ENCODE results near the gene UVRAG.

Gene UVRAG

DNA sequence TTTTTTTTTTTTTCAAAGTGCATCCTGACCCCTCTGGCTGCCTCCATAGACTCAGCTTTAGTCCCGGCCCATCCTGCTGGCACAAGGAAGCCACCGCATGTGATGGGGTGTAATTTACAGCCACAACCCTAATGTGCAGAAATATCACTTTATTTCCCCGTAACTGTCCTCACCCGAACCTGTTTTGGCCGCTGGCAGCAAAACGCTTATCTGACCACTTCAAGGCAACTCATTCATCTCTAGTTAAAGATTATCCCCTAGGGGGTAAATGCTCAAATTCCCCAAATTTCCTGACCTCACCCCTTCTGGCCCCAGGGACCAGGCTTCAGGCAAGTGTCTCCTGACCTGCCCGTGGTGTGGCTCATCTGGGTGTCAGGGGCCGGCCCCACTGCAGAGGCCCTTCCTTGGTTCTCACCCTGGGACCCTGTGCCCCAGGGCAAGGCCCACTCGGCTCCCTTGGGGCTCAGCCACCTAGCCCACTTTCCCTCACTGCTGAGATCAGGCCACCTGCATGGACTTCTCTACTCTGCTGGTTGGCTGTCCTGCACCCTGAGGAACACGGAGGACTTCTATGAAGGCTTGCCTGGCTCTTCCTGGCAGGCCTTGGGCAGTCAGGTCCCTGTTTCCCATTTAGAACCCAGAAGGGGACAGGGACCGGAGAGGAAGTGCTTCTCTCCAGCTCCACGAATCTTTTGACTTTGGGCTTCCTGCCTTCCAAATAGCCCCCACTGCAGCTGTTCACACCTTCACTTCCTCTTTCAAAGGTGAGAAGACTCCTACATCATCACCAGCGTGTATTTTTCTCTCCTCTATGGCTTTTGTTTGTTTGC, 337.9 kb downstream of the UVRAG start:
- DNase-seq (ENCODE audit: insufficient read length, low spot score) (no peak), FAIRE-seq (peak; percentile 13)
- no peak for TF ChIP-seq PAX5 (IDR thresholded peaks at IDR 0.05; ENCODE audit: insufficient read depth, low read length, severe bottlenecking)
- TF ChIP-seq SPI1 (IDR thresholded peaks at IDR 0.05; ENCODE audit: low read depth, low read length) = peak; percentile 98

GRCh38 chr11:76153571-76153923, 338.5 kb downstream of the UVRAG start:
- FAIRE-seq = no peak
- no peak for DNase-seq (ENCODE audit: insufficient read length, low spot score)
- no peak for TF ChIP-seq PAX5 (IDR thresholded peaks at IDR 0.05; ENCODE audit: insufficient read depth, low read length, severe bottlenecking)
- TF ChIP-seq POLR2A (IDR thresholded peaks at IDR 0.05; ENCODE audit: low read depth, low read length) = no peak
- no peak for TF ChIP-seq POU2F2 (IDR thresholded peaks at IDR 0.05; ENCODE audit: low read depth, low read length)
- no peak for TF ChIP-seq SPI1 (IDR thresholded peaks at IDR 0.05; ENCODE audit: low read depth, low read length)
- no peak for TF ChIP-seq TAF1 (IDR thresholded peaks at IDR 0.05; ENCODE audit: low read depth, low read length)
- no peak for TF ChIP-seq POLR2AphosphoS5 (IDR thresholded peaks at IDR 0.05; ENCODE audit: low read depth, low read length)

GRCh38 chr11:76155500-76156227, 340.7 kb downstream of the UVRAG start:
- DNase-seq (ENCODE audit: insufficient read length, low spot score) (no peak), FAIRE-seq (no peak)
- no peak for TF ChIP-seq SPI1 (IDR thresholded peaks at IDR 0.05; ENCODE audit: low read depth, low read length)
- TF ChIP-seq PAX5 (IDR thresholded peaks at IDR 0.05; ENCODE audit: insufficient read depth, low read length, severe bottlenecking) = no peak
- no peak for TF ChIP-seq POLR2AphosphoS5 (IDR thresholded peaks at IDR 0.05; ENCODE audit: low read depth, low read length)
- TF ChIP-seq POU2F2 (IDR thresholded peaks at IDR 0.05; ENCODE audit: low read depth, low read length) = no peak
- TF ChIP-seq POLR2A (IDR thresholded peaks at IDR 0.05; ENCODE audit: low read depth, low read length) = no peak
- no peak for TF ChIP-seq TAF1 (IDR thresholded peaks at IDR 0.05; ENCODE audit: low read depth, low read length)

DNA sequence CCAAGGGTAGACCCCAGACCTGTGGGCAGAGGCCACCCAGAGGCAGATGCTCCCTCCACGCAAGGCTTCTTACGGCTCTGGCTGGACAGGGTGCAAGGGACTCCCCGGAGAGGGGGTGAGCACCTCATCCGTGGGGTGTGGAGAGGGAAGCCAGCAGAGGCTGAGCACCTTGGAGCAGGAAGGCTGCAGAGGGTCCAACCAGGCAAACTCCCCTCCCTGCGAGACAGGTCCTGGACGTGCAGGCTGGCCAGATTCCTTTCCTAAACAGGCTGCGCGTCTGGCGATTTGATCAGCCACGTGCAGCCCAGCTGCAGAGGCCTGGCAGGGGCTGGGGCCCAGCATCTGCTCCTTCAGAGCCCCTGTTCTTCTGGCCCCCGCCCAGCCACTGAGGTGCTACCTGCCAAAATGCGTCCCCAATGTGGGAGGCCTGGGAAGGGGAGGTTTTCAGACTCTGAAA, 342.0 kb downstream of the UVRAG start:
- FAIRE-seq (no peak), DNase-seq (ENCODE audit: insufficient read length, low spot score) (no peak)
- TF ChIP-seq TAF1 (IDR thresholded peaks at IDR 0.05; ENCODE audit: low read depth, low read length) (no peak), POU2F2 (IDR thresholded peaks at IDR 0.05; ENCODE audit: low read depth, low read length) (no peak)

DNA sequence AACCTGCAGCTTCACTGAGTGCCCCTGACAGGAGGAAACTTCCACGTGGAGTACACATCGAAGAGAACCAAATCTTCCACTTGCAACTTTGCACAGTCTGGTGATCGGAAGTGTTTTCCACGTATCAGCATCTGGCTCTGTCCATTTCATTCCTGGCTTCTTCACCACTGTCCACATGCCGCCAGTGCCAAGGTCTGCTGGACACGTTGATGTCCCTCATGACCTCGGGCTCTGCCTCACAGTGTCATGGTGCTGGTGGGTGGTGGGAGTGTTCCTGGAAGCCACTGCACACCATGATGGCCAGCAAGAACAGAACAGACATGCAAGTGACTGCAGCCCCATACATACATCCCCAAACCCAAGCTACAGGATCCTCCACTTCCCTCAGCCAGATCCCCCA, 342.9 kb downstream of the UVRAG start:
- TF ChIP-seq TAF1 (IDR thresholded peaks at IDR 0.05; ENCODE audit: low read depth, low read length) (no peak), SPI1 (IDR thresholded peaks at IDR 0.05; ENCODE audit: low read depth, low read length) (no peak), POLR2A (IDR thresholded peaks at IDR 0.05; ENCODE audit: low read depth, low read length) (no peak)
- no peak for FAIRE-seq
- no peak for DNase-seq (ENCODE audit: insufficient read length, low spot score)

DNA sequence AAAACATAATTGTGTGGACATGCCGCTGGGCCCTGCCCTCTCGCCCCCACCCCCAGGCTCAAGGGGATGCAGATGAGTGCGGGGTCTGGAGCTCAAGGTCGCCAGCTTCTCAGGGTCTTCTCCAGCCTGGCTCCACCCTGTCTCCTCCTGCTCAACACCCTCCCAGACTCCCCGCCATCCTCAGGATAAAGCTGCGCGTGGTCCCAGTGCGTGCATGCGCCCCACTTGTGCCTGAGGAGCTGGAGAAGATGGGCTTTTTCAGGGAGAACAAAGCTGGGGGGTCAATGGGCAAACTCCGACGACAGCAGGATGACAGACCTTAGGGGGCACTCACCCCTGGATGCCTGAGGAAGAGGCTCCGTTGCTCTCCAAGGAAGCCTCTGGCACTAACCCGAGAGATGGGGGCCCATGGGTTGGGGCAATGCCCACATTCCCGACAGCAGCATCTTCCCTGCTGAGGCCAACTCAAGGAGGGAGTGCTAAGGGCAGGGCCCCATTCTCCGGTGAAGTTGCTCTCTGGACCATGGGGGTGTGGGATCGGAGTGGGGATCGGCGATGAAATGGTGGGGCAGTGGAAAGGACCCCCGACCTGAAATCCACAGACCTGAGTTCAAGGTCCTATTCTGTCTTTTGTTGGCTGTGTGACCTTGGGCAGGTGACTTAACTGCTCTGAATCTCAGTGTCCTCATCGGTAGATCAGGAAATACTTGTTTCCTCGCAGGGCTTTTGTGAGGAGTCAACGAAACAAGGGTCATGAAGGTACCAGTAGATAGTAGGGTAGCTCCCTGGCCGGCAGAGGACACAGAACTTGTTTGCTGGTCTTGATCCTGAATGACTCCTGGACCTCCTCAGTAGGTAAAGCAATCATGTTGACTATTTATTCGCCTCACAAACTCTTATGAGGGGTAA, 343.6 kb downstream of the UVRAG start:
- FAIRE-seq (no peak), DNase-seq (ENCODE audit: insufficient read length, low spot score) (no peak)
- no peak for TF ChIP-seq SPI1 (IDR thresholded peaks at IDR 0.05; ENCODE audit: low read depth, low read length)
- no peak for TF ChIP-seq POU2F2 (IDR thresholded peaks at IDR 0.05; ENCODE audit: low read depth, low read length)
- TF ChIP-seq POLR2AphosphoS5 (IDR thresholded peaks at IDR 0.05; ENCODE audit: low read depth, low read length) = no peak
- TF ChIP-seq PAX5 (IDR thresholded peaks at IDR 0.05; ENCODE audit: insufficient read depth, low read length, severe bottlenecking) = no peak
- TF ChIP-seq POLR2A (IDR thresholded peaks at IDR 0.05; ENCODE audit: low read depth, low read length) = no peak
- TF ChIP-seq TAF1 (IDR thresholded peaks at IDR 0.05; ENCODE audit: low read depth, low read length) = no peak

DNA sequence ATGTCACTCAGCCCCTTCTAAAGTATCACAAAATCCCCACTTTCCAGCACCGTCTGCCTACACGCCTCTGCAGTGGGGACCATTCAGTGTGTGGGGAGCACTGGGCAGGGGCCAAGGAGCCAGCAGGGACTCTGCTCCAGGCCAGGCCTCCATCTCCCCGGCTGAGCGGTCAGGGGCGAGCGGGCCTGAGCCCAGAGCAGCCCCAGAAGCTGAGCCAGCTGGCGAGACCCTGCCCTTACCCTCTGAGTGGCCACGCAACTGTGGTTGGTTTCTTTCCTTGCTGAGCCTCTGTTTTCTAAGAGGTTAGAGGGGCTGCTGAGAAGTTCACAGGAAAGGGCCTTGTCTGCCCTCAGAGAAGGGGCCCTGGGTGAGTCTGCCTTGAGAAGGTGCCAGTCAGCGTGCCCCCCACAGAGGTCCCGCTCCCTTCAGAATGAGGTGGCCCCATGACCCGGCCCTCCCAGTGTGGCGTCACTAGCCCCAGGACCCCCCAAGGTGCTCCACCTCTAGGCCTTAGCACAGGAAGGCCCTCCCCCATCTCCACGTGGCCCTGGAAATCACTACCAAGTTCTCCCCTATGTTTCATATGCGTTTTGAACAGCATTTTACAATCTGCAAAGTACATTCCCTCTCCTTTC, 344.4 kb downstream of the UVRAG start:
- no peak for FAIRE-seq
- TF ChIP-seq SPI1 (IDR thresholded peaks at IDR 0.05; ENCODE audit: low read depth, low read length) (no peak), POLR2A (IDR thresholded peaks at IDR 0.05; ENCODE audit: low read depth, low read length) (no peak), PAX5 (IDR thresholded peaks at IDR 0.05; ENCODE audit: insufficient read depth, low read length, severe bottlenecking) (no peak)
- DNase-seq (ENCODE audit: insufficient read length, low spot score) = no peak

DNA sequence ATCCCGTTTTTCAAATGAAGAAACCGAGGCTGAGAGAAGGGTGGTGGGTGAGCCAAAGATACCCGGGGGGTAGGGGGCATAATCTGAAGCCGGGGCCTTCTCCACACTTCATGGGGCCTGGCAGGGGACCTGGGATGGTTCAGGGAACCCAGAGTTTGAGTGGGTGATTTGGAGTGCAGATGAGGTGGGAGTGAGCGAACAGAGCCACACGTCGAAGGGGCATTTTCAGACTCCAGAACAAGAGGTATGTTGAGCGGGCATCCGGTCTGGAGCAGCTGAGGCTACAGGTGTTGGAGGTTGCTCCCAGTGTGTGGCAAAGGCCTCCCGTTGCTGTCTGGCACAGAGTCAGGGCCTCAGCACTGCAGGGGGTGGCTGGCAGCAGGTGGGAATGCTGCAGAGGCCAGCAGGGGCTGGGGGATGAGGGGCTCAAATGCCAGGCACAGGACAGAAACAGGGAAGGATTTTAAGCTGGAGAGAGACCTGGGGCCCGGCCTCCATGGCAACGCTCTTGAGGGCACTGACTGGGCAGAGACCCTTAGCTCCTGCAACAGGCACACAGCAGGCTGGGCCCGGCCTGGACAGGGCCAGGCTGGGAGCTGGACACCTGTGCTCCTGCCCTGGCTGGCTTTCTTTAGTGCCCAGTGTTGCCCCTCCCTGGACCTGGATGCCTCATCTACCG, 345.1 kb downstream of the UVRAG start:
- TF ChIP-seq PAX5 (IDR thresholded peaks at IDR 0.05; ENCODE audit: insufficient read depth, low read length, severe bottlenecking) = no peak
- no peak for TF ChIP-seq POLR2A (IDR thresholded peaks at IDR 0.05; ENCODE audit: low read depth, low read length)
- no peak for TF ChIP-seq TAF1 (IDR thresholded peaks at IDR 0.05; ENCODE audit: low read depth, low read length)
- TF ChIP-seq POU2F2 (IDR thresholded peaks at IDR 0.05; ENCODE audit: low read depth, low read length) = no peak
- no peak for TF ChIP-seq SPI1 (IDR thresholded peaks at IDR 0.05; ENCODE audit: low read depth, low read length)
- no peak for TF ChIP-seq POLR2AphosphoS5 (IDR thresholded peaks at IDR 0.05; ENCODE audit: low read depth, low read length)
- no peak for FAIRE-seq
- DNase-seq (ENCODE audit: insufficient read length, low spot score) = no peak

DNA sequence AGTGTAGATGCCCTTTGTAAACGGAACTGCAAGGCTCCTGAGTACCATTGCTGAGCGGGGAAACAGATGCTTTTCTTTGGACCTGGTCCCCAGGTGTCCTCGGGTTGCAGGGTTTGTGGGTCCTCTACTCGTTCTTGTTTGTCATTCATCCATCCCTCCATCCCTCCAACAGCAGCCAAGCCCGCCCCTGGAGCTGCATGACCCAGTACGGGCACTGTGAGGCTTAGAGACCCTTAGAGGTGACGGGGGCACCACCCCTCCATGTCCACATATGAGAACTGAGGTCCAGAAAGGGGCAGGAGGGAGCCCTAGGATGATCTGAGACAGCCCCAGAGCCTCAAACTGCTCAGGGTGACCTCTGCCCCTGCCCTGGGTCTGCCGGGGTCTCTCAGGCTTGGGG, 345.8 kb downstream of the UVRAG start:
- no peak for FAIRE-seq
- no peak for DNase-seq (ENCODE audit: insufficient read length, low spot score)
- TF ChIP-seq TAF1 (IDR thresholded peaks at IDR 0.05; ENCODE audit: low read depth, low read length) = no peak
- TF ChIP-seq POLR2A (IDR thresholded peaks at IDR 0.05; ENCODE audit: low read depth, low read length) = no peak
- no peak for TF ChIP-seq PAX5 (IDR thresholded peaks at IDR 0.05; ENCODE audit: insufficient read depth, low read length, severe bottlenecking)
- no peak for TF ChIP-seq POLR2AphosphoS5 (IDR thresholded peaks at IDR 0.05; ENCODE audit: low read depth, low read length)
- TF ChIP-seq POU2F2 (IDR thresholded peaks at IDR 0.05; ENCODE audit: low read depth, low read length) = no peak
- no peak for TF ChIP-seq SPI1 (IDR thresholded peaks at IDR 0.05; ENCODE audit: low read depth, low read length)

Measured in GM12891 (cell line).